Esophagus (tissue), 2 donors: Measurements from ENCODE around the gene DOCK6. TPM values are rescaled to one million over a fixed set of nuclear protein-coding genes. Genes with fewer than 3 reads are reported as not detected.

ENCODE experiments used
- H3K27ac ChIP-seq, 2 donors: one replicate each; pipeline ENCODE4 v1.5.1; 2013; ENCODE audit warnings: low read depth in 2 of 2, mild to moderate bottlenecking in 2 of 2, inconsistent platforms in 1 of 2, low read length in 1 of 2, moderate library complexity in 1 of 2
- H3K27me3 ChIP-seq, 2 donors: one replicate each; pipeline ENCODE4 v1.6.1; 2013; ENCODE audit warnings: low read length in 2 of 2, control low read depth in 1 of 2, mild to moderate bottlenecking in 1 of 2; ENCODE audit not compliant: insufficient read depth in 2 of 2, control insufficient read depth in 1 of 2
- H3K36me3 ChIP-seq, 2 donors: one replicate each; pipeline ENCODE4 v1.6.1; 2013; ENCODE audit warnings: low read length in 1 of 2; ENCODE audit not compliant: control insufficient read depth in 2 of 2, insufficient read depth in 2 of 2
- H3K4me1 ChIP-seq, 2 donors: one replicate each; pipeline ENCODE4 v1.6.1; 2013; ENCODE audit warnings: low read length in 1 of 2; ENCODE audit not compliant: control insufficient read depth in 2 of 2, insufficient read depth in 2 of 2
- H3K4me3 ChIP-seq, 2 donors: one replicate each; pipeline ENCODE4 v1.5.1; 2013; ENCODE audit warnings: low read length in 2 of 2, mild to moderate bottlenecking in 2 of 2, low read depth in 1 of 2, moderate library complexity in 1 of 2
- H3K9me3 ChIP-seq, 2 donors: one replicate each; pipeline ENCODE4 v1.6.1; 2013; ENCODE audit warnings: mild to moderate bottlenecking in 2 of 2, low read depth in 1 of 2, low read length in 1 of 2, moderate library complexity in 1 of 2; ENCODE audit not compliant: control insufficient read depth in 2 of 2, insufficient read depth in 1 of 2
- WGBS, 2 donors: extraction: QIAGEN DNeasy Blood & Tissue Kit; methylation state at CpG; one replicate each; pipeline ENCODE4 v1.1.7; 2013; 5-methylcytosine and 5-hydroxymethylcytosine counted together
- polyA plus RNA-seq, 2 donors: library from polyadenylated mRNA; stranded (reverse); fragments of 200-250 nt; gene quantifications; one replicate each; pipeline ENCODE4 v1.2.3, GENCODE V29; 2013
- donor health status: healthy with polysubstance abuse.
- donor health status: Bipolar disorder and iron deficiency.

DOCK6 gene
- polyA plus RNA-seq, 2 donors, result 25.8 to 53.5 TPM

- peaks cover 0 to 2% of the 10 kb centered on the region in 2 donors for H3K4me1 ChIP-seq
- H3K27ac ChIP-seq, result peak overlapping the region; percentile 49 to 66
- H3K4me3 ChIP-seq, result no peak overlapping the region
- H3K9me3 ChIP-seq, result no peaks in the 10 kb centered on the region
- WGBS, 2 donors, result 3% methylated on average over 39 to 41 of the region's 41 CpGs
- no peaks in the 10 kb centered on the region for H3K27me3 ChIP-seq
- H3K36me3 ChIP-seq, result no peaks in the 10 kb centered on the region
Measured at GRCh38 chr19:11293433-11294389, 31.4 kb upstream of the DOCK6 start.

- Histone ChIP-seq H3K36me3 (no peaks in the 10 kb centered on the region), H3K27ac (no peak overlapping the region), H3K4me1 (peaks cover 0 to 2% of the 10 kb centered on the region in 2 donors), H3K27me3 (no peaks in the 10 kb centered on the region), H3K9me3 (no peaks in the 10 kb centered on the region), H3K4me3 (no peak overlapping the region)
- 71 to 77% methylated on average over 1 of the region's 1 CpG for WGBS, 2 donors
Measured at GRCh38 chr19:11291991-11292390, 29.7 kb upstream of the DOCK6 start.

- WGBS, 2 donors, result 94 to 96% methylated on average over 7 of the region's 7 CpGs
- Histone ChIP-seq H3K27me3 (no peaks in the 10 kb centered on the region), H3K9me3 (no peaks in the 10 kb centered on the region), H3K4me1 (peaks cover 0 to 2% of the 10 kb centered on the region in 2 donors), H3K36me3 (no peaks in the 10 kb centered on the region), H3K4me3 (no peak overlapping the region), H3K27ac (no peak overlapping the region)
Measured at GRCh38 chr19:11291415-11291814, 29.1 kb upstream of the DOCK6 start.

GRCh38 chr19:11290256-11290655, 27.9 kb upstream of the DOCK6 start:
- H3K27ac ChIP-seq, result no peak overlapping the region
- H3K9me3 ChIP-seq, result no peaks in the 10 kb centered on the region
- H3K4me3 ChIP-seq, result no peak overlapping the region
- no peaks in the 10 kb centered on the region for H3K27me3 ChIP-seq
- H3K4me1 ChIP-seq, result peaks cover 0 to 2% of the 10 kb centered on the region in 2 donors
- WGBS, 2 donors, result 81 to 86% methylated on average over 4 of the region's 4 CpGs
- H3K36me3 ChIP-seq, result no peaks in the 10 kb centered on the region

GRCh38 chr19:11288349-11288748, 26.0 kb upstream of the DOCK6 start:
- Histone ChIP-seq H3K4me1 (peaks cover 0 to under 1% of the 10 kb centered on the region in 2 donors), H3K9me3 (no peaks in the 10 kb centered on the region), H3K27me3 (no peaks in the 10 kb centered on the region), H3K4me3 (no peak overlapping the region), H3K27ac (no peak overlapping the region), H3K36me3 (no peaks in the 10 kb centered on the region)
- WGBS, 2 donors, result 68 to 76% methylated on average over 7 of the region's 7 CpGs

GRCh38 chr19:11286312-11286974, 24.1 kb upstream of the DOCK6 start:
- H3K27ac ChIP-seq, result no peak overlapping the region
- H3K4me1 ChIP-seq, result no peaks in the 10 kb centered on the region
- H3K9me3 ChIP-seq, result no peaks in the 10 kb centered on the region
- no peak overlapping the region for H3K4me3 ChIP-seq
- 50 to 58% methylated on average over 6 of the region's 6 CpGs for WGBS, 2 donors
- no peaks in the 10 kb centered on the region for H3K36me3 ChIP-seq
- H3K27me3 ChIP-seq, result no peaks in the 10 kb centered on the region

- Histone ChIP-seq H3K9me3 (no peaks in the 10 kb centered on the region), H3K4me3 (no peak overlapping the region), H3K27me3 (no peaks in the 10 kb centered on the region), H3K36me3 (no peaks in the 10 kb centered on the region), H3K27ac (no peak overlapping the region), H3K4me1 (no peaks in the 10 kb centered on the region)
- WGBS, 2 donors, result 68 to 69% methylated on average over 6 of the region's 6 CpGs
Measured at GRCh38 chr19:11284515-11284914, 22.2 kb upstream of the DOCK6 start.

- whole genome bisulfite sequencing, 2 donors, result 46 to 57% methylated on average over 11 of the region's 11 CpGs
- no peak overlapping the region for H3K4me3 ChIP-seq
- H3K36me3 ChIP-seq, result no peaks in the 10 kb centered on the region
- H3K9me3 ChIP-seq, result no peaks in the 10 kb centered on the region
- no peaks in the 10 kb centered on the region for H3K27me3 ChIP-seq
- H3K27ac ChIP-seq, result no peak overlapping the region
- no peaks in the 10 kb centered on the region for H3K4me1 ChIP-seq
Measured at GRCh38 chr19:11281356-11282049, 19.2 kb upstream of the DOCK6 start.

GRCh38 chr19:11279505-11280236, 17.3 kb upstream of the DOCK6 start:
- H3K9me3 ChIP-seq, result no peaks in the 10 kb centered on the region
- no peaks in the 10 kb centered on the region for H3K27me3 ChIP-seq
- H3K36me3 ChIP-seq, result no peaks in the 10 kb centered on the region
- WGBS, 2 donors, result 72 to 74% methylated on average over 5 of the region's 5 CpGs
- no peak overlapping the region for H3K27ac ChIP-seq
- no peak overlapping the region for H3K4me3 ChIP-seq
- H3K4me1 ChIP-seq, result no peaks in the 10 kb centered on the region
